HG03571 (cell line): ENCODE results near the gene DKC1.
"Not testable (repeated sequence)": the region's sequence is repeated elsewhere in the genome, so short reads cannot be mapped to it uniquely, and the experiment has no call there.

Experiments used
- ATAC-seq: cut with Tn5 transposase; IDR thresholded peaks from one replicate; pipeline ENCODE4 v1.9.1; 2021; ENCODE audit not compliant: unreplicated experiment

DKC1 gene

GRCh38 chrX:154785716-154786115 lies 23.1 kb downstream of the DKC1 start:
- ATAC-seq, result no peak

- ATAC-seq, result no peak
These were observed 28.8 kb downstream of the DKC1 start for GRCh38 chrX:154791467-154791866.

- ATAC-seq, result no peak
These were observed 29.3 kb downstream of the DKC1 start for GRCh38 chrX:154791939-154792338.

GRCh38 chrX:154793084-154793795 lies 30.6 kb downstream of the DKC1 start:
- no peak for ATAC-seq

- ATAC-seq, result no peak
These were observed 32.4 kb downstream of the DKC1 start for GRCh38 chrX:154795016-154795415.

GRCh38 chrX:154797006-154797405 lies 34.3 kb downstream of the DKC1 start:
- ATAC-seq, result no peak

- no peak for ATAC-seq
These were observed 37.1 kb downstream of the DKC1 start for GRCh38 chrX:154799556-154800348.

GRCh38 chrX:154800478-154801210 lies 38.0 kb downstream of the DKC1 start:
- no peak for ATAC-seq

- no peak for ATAC-seq
These were observed 40.3 kb downstream of the DKC1 start for GRCh38 chrX:154802947-154803346.

GRCh38 chrX:154804261-154804956 lies 41.7 kb downstream of the DKC1 start:
- no peak for ATAC-seq

- peak; percentile 97 for ATAC-seq
These were observed 42.5 kb downstream of the DKC1 start, which contains the start of gene MPP1 for GRCh38 chrX:154804957-154805695. Gene MPP1 (minus strand): TSS chrX:154805485. CDS start chrX:154805373, 112 bp downstream.

GRCh38 chrX:154805696-154806091 lies 43.0 kb downstream of the DKC1 start:
- ATAC-seq, result peak; percentile 17

- ATAC-seq, result no peak
These were observed 44.3 kb downstream of the DKC1 start for GRCh38 chrX:154806837-154807501.

- ATAC-seq, result no peak
These were observed 47.4 kb downstream of the DKC1 start for GRCh38 chrX:154809939-154810665.

- ATAC-seq, result no peak
These were observed 49.9 kb downstream of the DKC1 start for GRCh38 chrX:154812341-154813101.

- no peak for ATAC-seq
These were observed 51.1 kb downstream of the DKC1 start for GRCh38 chrX:154813801-154814200.

- no peak for ATAC-seq
These were observed 52.7 kb downstream of the DKC1 start for GRCh38 chrX:154815274-154815818.

GRCh38 chrX:154816326-154816898 lies 53.7 kb downstream of the DKC1 start:
- not testable (repeated sequence) for ATAC-seq
